Spleen (tissue), 7 donors: ENCODE results near the gene AVPI1.

Source experiments
- CTCF ChIP-seq, 11 experiments: fragments of 200-600 bp in 7 of 11; fragments of 450-650 bp in 4 of 11; sonication (generic) in 4 of 11; IDR thresholded peaks in 8 of 11; conservative IDR thresholded peaks in 3 of 11; 1 replicate in 7 of 11; 2 replicates in 4 of 11; pipeline versions ENCODE4 v1.4.0 to v1.8.0; 2016 to 2021; ENCODE audit warnings: antibody characterized with exemption in 11 of 11, inconsistent platforms in 4 of 11, mild to moderate bottlenecking in 1 of 11
- POLR2A ChIP-seq, 3 donors: fragments of 450-650 bp; IDR thresholded peaks; one replicate each; pipeline ENCODE4 v1.5.1; 2017; ENCODE audit warnings: antibody characterized with exemption in 3 of 3, mild to moderate bottlenecking in 1 of 3
- POLR2AphosphoS5 ChIP-seq, 3 donors: sonication (generic); formaldehyde crosslinking; IDR thresholded peaks; one replicate each; pipeline ENCODE4 v1.5.1; 2017; ENCODE audit warnings: antibody characterized with exemption in 3 of 3
- donor health status: DM: no; HTN: no; CAD: no; lungs with moderate emphysema.
- donor health status: DM: no; HTN: no; CAD: no.
- donor health status: DM: no; HTN: no; CAD: no.

- TF ChIP-seq CTCF (IDR thresholded peaks at IDR 0.05 in 8 of 11, conservative IDR thresholded peaks at IDR 0.05 in 3 of 11) (no peak), POLR2A (IDR thresholded peaks at IDR 0.05) (no peak), POLR2AphosphoS5 (IDR thresholded peaks at IDR 0.05) (peak in 1 of 3 donors; percentile 30)
These were observed 7.4 kb downstream of the AVPI1 start for GRCh38 chr10:97679594-97679993.
